Upper lobe of left lung (tissue), 4 donors: Measurements from ENCODE around the gene ADAMTS12.

Experiments used
- CTCF ChIP-seq, 6 experiments: fragments of 450-650 bp in 4 of 6; fragments of 200-600 bp in 2 of 6; sonication (generic) in 2 of 6; IDR thresholded peaks; one replicate each; pipeline ENCODE4 v1.5.1; 2016 to 2019; ENCODE audit warnings: antibody characterized with exemption in 6 of 6
- POLR2A ChIP-seq, 4 donors: fragments of 450-650 bp; IDR thresholded peaks; one replicate each; pipeline ENCODE4 v1.5.1; 2016 to 2017; ENCODE audit warnings: antibody characterized with exemption in 4 of 4, mild to moderate bottlenecking in 2 of 4
- POLR2AphosphoS5 ChIP-seq, 2 donors: sonication (generic); formaldehyde crosslinking; IDR thresholded peaks; one replicate each; pipeline ENCODE4 v1.5.1; 2017; ENCODE audit warnings: antibody characterized with exemption in 2 of 2

- no peak for TF ChIP-seq POLR2AphosphoS5 (IDR thresholded peaks at IDR 0.05)
- TF ChIP-seq POLR2A (IDR thresholded peaks at IDR 0.05), result no peak
- no peak for TF ChIP-seq CTCF (IDR thresholded peaks at IDR 0.05)
These were observed 90.5 kb downstream of the ADAMTS12 start for GRCh38 chr5:33801292-33801691.
